ENCODE measurements around the gene TMEM169.

TMEM169 gene

GRCh38 chr2:216112926-216113325 lies 31.2 kb downstream of the TMEM169 start:
- H3K9me2 ChIP-seq (ENCODE audit: low read depth, low read length), result no peaks in the 10 kb centered on the region

GRCh38 chr2:216113572-216113971 lies 31.9 kb downstream of the TMEM169 start:
- Histone ChIP-seq H3F3A (ENCODE audit: insufficient read depth, low read length) (0 out of 2 replicates have a peak, but pooled peaks cover 7% of the 10 kb centered on the region), H3K27me3 (ENCODE audit: insufficient read depth, low read length) (no peaks in the 10 kb centered on the region), H4K20me1 (ENCODE audit: insufficient read depth, low read length) (no peaks in the 10 kb centered on the region), H3K9me3 (ENCODE audit: low read length) (no peaks in the 10 kb centered on the region), H3K4me3 (ENCODE audit: low read depth, low read length, poor library complexity, severe bottlenecking) (no peak overlapping the region), H2AFZ (ENCODE audit: low read length) (no peak overlapping the region), H3K9ac (ENCODE audit: low read length) (no peak overlapping the region), H3K4me2 (ENCODE audit: low read length) (no peak overlapping the region), H3K9me2 (ENCODE audit: low read depth, low read length) (no peaks in the 10 kb centered on the region), H3K4me1 (ENCODE audit: insufficient read depth, low read length, severe bottlenecking) (peaks cover 48% of the 10 kb centered on the region), H3K79me2 (ENCODE audit: insufficient read depth, low read length) (peaks cover 56% of the 10 kb centered on the region), H3K36me3 (ENCODE audit: insufficient read depth, low read length) (peaks cover 80% of the 10 kb centered on the region), H3K27ac (ENCODE audit: low read depth, low read length, poor library complexity, severe bottlenecking) (peak overlapping the region; percentile 15)
- TF ChIP-seq EZH2 (IDR thresholded peaks at IDR 0.05; ENCODE audit: borderline replicate concordance, low read length) (no peak), CTCF (IDR thresholded peaks at IDR 0.05; ENCODE audit: low read length) (no peak)

More at GRCh38 chr2:216112926-216113325, 31.2 kb downstream of the TMEM169 start:
- peaks cover 56% of the 10 kb centered on the region for H3K79me2 ChIP-seq (ENCODE audit: insufficient read depth, low read length)
- peaks cover 52% of the 10 kb centered on the region for H3K4me1 ChIP-seq (ENCODE audit: insufficient read depth, low read length, severe bottlenecking)
- no peak overlapping the region for H2AFZ ChIP-seq (ENCODE audit: low read length)
- H3K27me3 ChIP-seq (ENCODE audit: insufficient read depth, low read length), result no peaks in the 10 kb centered on the region
- no peak overlapping the region for H3K9ac ChIP-seq (ENCODE audit: low read length)
- peaks cover 74% of the 10 kb centered on the region for H3K36me3 ChIP-seq (ENCODE audit: insufficient read depth, low read length)
- H3F3A ChIP-seq (ENCODE audit: insufficient read depth, low read length), result 0 out of 2 replicates have a peak, but pooled peaks cover 7% of the 10 kb centered on the region
- H4K20me1 ChIP-seq (ENCODE audit: insufficient read depth, low read length), result no peaks in the 10 kb centered on the region
- H3K27ac ChIP-seq (ENCODE audit: low read depth, low read length, poor library complexity, severe bottlenecking), result no peak overlapping the region
- TF ChIP-seq EZH2 (IDR thresholded peaks at IDR 0.05; ENCODE audit: borderline replicate concordance, low read length), result no peak
- no peak for TF ChIP-seq CTCF (IDR thresholded peaks at IDR 0.05; ENCODE audit: low read length)
- H3K9me3 ChIP-seq (ENCODE audit: low read length), result no peaks in the 10 kb centered on the region
- H3K4me2 ChIP-seq (ENCODE audit: low read length), result 0 out of 2 replicates have a peak overlapping the region, but pooled peaks have one; percentile 2
- H3K4me3 ChIP-seq (ENCODE audit: low read depth, low read length, poor library complexity, severe bottlenecking), result no peak overlapping the region

GRCh38 chr2:216114382-216114713 lies 32.6 kb downstream of the TMEM169 start:
- peak overlapping the region; percentile 2; the same call in 1 of the 2 replicates for H3K4me2 ChIP-seq (ENCODE audit: low read length)
- 0 out of 2 replicates have a peak, but pooled peaks cover 7% of the 10 kb centered on the region for H3F3A ChIP-seq (ENCODE audit: insufficient read depth, low read length)
- peak overlapping the region; percentile 15 for H3K27ac ChIP-seq (ENCODE audit: low read depth, low read length, poor library complexity, severe bottlenecking)

More at GRCh38 chr2:216114382-216114713, 32.6 kb downstream of the TMEM169 start:
- Histone ChIP-seq H3K9me3 (ENCODE audit: low read length) (no peaks in the 10 kb centered on the region), H3K36me3 (ENCODE audit: insufficient read depth, low read length) (peaks cover 88% of the 10 kb centered on the region), H3K79me2 (ENCODE audit: insufficient read depth, low read length) (peaks cover 55% of the 10 kb centered on the region), H2AFZ (ENCODE audit: low read length) (no peak overlapping the region), H3K4me3 (ENCODE audit: low read depth, low read length, poor library complexity, severe bottlenecking) (no peak overlapping the region), H4K20me1 (ENCODE audit: insufficient read depth, low read length) (no peaks in the 10 kb centered on the region), H3K9me2 (ENCODE audit: low read depth, low read length) (no peaks in the 10 kb centered on the region), H3K9ac (ENCODE audit: low read length) (no peak overlapping the region), H3K27me3 (ENCODE audit: insufficient read depth, low read length) (no peaks in the 10 kb centered on the region), H3K4me1 (ENCODE audit: insufficient read depth, low read length, severe bottlenecking) (peaks cover 46% of the 10 kb centered on the region)
- TF ChIP-seq EZH2 (IDR thresholded peaks at IDR 0.05; ENCODE audit: borderline replicate concordance, low read length), result no peak
- no peak for TF ChIP-seq CTCF (IDR thresholded peaks at IDR 0.05; ENCODE audit: low read length)
